Vagina (tissue), 2 donors: Measurements from ENCODE around the gene MRTFB.

Experiments used
- CTCF ChIP-seq, 3 experiments: fragments of 450-650 bp in 2 of 3; fragments of 200-600 bp in 1 of 3; sonication (generic) in 1 of 3; IDR thresholded peaks; one replicate each; pipeline ENCODE4 v1.5.1; 2017 to 2019; ENCODE audit warnings: antibody characterized with exemption in 3 of 3, mild to moderate bottlenecking in 2 of 3, moderate library complexity in 2 of 3
- POLR2A ChIP-seq, 2 donors: fragments of 450-650 bp; IDR thresholded peaks; one replicate each; pipeline ENCODE4 v1.6.1; 2017; ENCODE audit warnings: antibody characterized with exemption in 2 of 2, mild to moderate bottlenecking in 2 of 2, moderate library complexity in 2 of 2
- POLR2AphosphoS5 ChIP-seq, 2 donors: sonication (generic); formaldehyde crosslinking; IDR thresholded peaks; one replicate each; pipeline ENCODE4 v1.9.0; 2017; ENCODE audit warnings: antibody characterized with exemption in 2 of 2, mild to moderate bottlenecking in 2 of 2, low read depth in 1 of 2; ENCODE audit not compliant: insufficient read depth in 1 of 2

GRCh38 chr16:14092561-14092960 lies 21.4 kb downstream of the MRTFB start:
- peak in 1 of 2 donors; percentile 46 for TF ChIP-seq POLR2AphosphoS5 (IDR thresholded peaks at IDR 0.05; ENCODE audit: insufficient read depth in 1 of 2, low read depth in 1 of 2)
- TF ChIP-seq CTCF (IDR thresholded peaks at IDR 0.05) = no peak
- no peak for TF ChIP-seq POLR2A (IDR thresholded peaks at IDR 0.05)
